ENCODE measurements around the gene TMPRSS2. TPM values are rescaled to one million over a fixed set of nuclear protein-coding genes. Genes with fewer than 3 reads are reported as not detected.
A peak's percentile ranks its signal among the peaks of the same experiment; 100 is the strongest.

TMPRSS2 gene
- total RNA-seq, 4 donors from 2014 or later = 5.9 to 36.7 (median 10.5) TPM

DNA sequence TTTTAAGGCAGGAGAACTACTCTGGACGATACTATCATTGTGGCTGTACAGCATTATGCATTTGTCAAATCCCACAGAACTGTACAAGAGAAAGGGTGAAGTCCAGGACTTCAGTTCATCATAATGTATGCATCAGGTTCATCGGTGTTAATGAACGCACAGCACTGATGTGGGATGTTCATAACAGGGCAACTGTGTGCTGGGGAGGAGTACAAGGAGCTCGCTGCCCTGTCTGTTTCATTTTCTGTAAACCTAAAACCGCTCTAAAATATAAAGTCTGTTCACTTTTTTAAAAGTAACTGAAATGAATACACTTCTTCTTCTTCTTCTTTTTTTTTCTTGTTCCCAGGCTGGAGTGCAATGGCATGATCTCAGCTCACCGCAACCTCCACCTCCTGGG is 25.0 kb downstream of the TMPRSS2 start:
- no peaks in the 10 kb centered on the region for H3K36me3 ChIP-seq
- 92% methylated on average over 6 of the region's 6 CpGs for WGBS

DNA sequence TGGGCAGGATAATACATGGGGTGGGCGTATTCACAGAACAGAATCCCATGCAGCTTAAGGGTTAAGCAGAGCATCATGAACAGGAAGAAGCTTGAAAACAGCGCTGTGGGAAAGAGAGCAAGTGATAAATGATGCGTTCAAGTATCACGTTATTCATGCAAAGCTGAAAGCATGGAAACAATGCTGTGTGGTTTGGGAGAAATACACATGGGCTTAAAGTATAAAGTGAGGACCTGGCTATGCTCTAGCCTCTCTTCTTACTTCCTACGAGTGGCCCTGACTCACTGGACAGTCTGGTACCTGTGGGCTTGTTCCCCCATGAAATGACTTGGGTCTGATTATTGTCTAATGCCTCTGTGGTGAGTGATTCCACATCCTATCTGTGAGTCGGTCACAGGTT is 25.7 kb downstream of the TMPRSS2 start:
- no peak overlapping the region for H3K4me3 ChIP-seq
- 32% methylated on average over 6 of the region's 6 CpGs for WGBS
- no peak overlapping the region for H3K27ac ChIP-seq
- TF ChIP-seq CTCF (IDR thresholded peaks at IDR 0.05) (no peak), EP300 (IDR thresholded peaks at IDR 0.05) (no peak), POLR2A (IDR thresholded peaks at IDR 0.05) (no peak), POLR2AphosphoS5 (IDR thresholded peaks at IDR 0.05) (no peak)
- peaks cover 14% of the 10 kb centered on the region for H3K27me3 ChIP-seq
- no peak for DNase-seq (ENCODE audit: low spot score in 2 of 2)
- no peaks in the 10 kb centered on the region for H3K9me3 ChIP-seq
- no peaks in the 10 kb centered on the region for H3K36me3 ChIP-seq
- peaks cover 4% of the 10 kb centered on the region for H3K4me1 ChIP-seq

More for the DNA sequence above, 25.0 kb downstream of the TMPRSS2 start:
- Histone ChIP-seq H3K4me1 (peaks cover 4% of the 10 kb centered on the region), H3K27me3 (peaks cover 13% of the 10 kb centered on the region), H3K27ac (no peak overlapping the region), H3K9me3 (no peaks in the 10 kb centered on the region), H3K4me3 (no peak overlapping the region)
- no peak for DNase-seq (ENCODE audit: low spot score in 2 of 2)
- TF ChIP-seq CTCF (IDR thresholded peaks at IDR 0.05) (no peak), POLR2AphosphoS5 (IDR thresholded peaks at IDR 0.05) (no peak), POLR2A (IDR thresholded peaks at IDR 0.05) (no peak), EP300 (IDR thresholded peaks at IDR 0.05) (no peak)

- no peaks in the 10 kb centered on the region for H3K36me3 ChIP-seq
- TF ChIP-seq EP300 (IDR thresholded peaks at IDR 0.05) (no peak), POLR2AphosphoS5 (IDR thresholded peaks at IDR 0.05) (no peak), POLR2A (IDR thresholded peaks at IDR 0.05) (no peak), CTCF (IDR thresholded peaks at IDR 0.05) (no peak)
- DNase-seq (ENCODE audit: low spot score in 2 of 2) = no peak
- no peak overlapping the region for H3K4me3 ChIP-seq
- H3K27ac ChIP-seq = no peak overlapping the region
- WGBS = 77% methylated on average over 8 of the region's 8 CpGs
- peaks cover 14% of the 10 kb centered on the region for H3K27me3 ChIP-seq
- H3K4me1 ChIP-seq = peaks cover 4% of the 10 kb centered on the region
- no peaks in the 10 kb centered on the region for H3K9me3 ChIP-seq
Observed at GRCh38 chr21:41481191-41481590, 26.8 kb downstream of the TMPRSS2 start.

DNA sequence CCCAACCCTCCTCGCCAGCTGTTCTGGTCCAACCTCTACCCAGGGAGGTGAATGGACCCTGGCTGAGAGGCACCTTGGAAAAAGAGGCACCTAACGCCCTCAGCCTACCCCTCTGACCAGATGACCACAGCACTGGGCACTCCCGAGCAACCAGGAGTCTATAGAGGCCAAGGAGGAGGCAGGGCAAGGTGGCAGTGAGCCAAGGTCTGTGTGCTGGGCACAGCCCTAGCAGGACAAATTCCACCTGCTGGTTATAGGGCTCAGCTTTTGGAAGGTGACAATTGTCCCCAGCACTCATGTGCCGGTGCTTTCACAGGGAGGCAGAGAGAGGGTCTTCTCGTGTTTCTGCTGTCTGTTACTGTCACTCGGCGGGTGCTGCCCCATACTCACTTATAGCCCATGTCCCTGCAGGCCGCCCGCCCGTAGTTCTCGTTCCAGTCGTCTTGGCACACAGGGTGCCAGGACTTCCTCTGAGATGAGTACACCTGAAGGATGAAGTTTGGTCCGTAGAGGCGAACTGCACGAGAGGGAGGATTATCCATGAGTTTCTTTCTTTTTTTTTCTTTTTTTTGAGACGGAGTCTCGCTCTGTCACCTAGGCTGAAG is 27.8 kb downstream of the TMPRSS2 start:
- TF ChIP-seq CTCF (IDR thresholded peaks at IDR 0.05) (no peak), POLR2AphosphoS5 (IDR thresholded peaks at IDR 0.05) (no peak), EP300 (IDR thresholded peaks at IDR 0.05) (no peak), POLR2A (IDR thresholded peaks at IDR 0.05) (no peak)
- Histone ChIP-seq H3K9me3 (no peaks in the 10 kb centered on the region), H3K4me1 (peaks cover 4% of the 10 kb centered on the region), H3K36me3 (no peaks in the 10 kb centered on the region), H3K4me3 (no peak overlapping the region), H3K27me3 (peaks cover 14% of the 10 kb centered on the region), H3K27ac (peak overlapping the region; percentile 28)
- 84% methylated on average over 14 of the region's 17 CpGs for WGBS
- no peak for DNase-seq (ENCODE audit: low spot score in 2 of 2)

DNA sequence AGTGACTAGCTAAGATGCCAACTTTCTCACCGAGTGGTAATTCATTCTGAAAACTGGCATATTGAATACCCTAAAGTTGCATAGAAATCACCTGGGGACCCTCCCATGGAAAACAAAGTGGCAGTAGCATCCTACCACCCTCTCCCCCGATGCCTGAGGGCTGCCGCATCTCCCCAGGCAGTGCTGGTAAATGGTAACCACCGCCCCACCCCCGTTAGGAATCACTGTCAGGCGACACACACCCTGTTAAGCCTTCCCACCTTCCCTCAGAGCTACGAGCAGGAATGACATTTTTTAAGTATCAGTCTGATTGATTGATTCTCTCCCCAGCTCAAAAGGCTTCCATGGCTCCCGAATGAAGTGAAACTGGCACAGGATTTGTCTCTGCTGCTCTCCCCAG is 28.3 kb downstream of the TMPRSS2 start:
- no peak for TF ChIP-seq EP300 (IDR thresholded peaks at IDR 0.05)
- TF ChIP-seq POLR2A (IDR thresholded peaks at IDR 0.05) = no peak
- TF ChIP-seq POLR2AphosphoS5 (IDR thresholded peaks at IDR 0.05) = no peak
- TF ChIP-seq CTCF (IDR thresholded peaks at IDR 0.05) = no peak
- Histone ChIP-seq H3K36me3 (no peaks in the 10 kb centered on the region), H3K4me3 (no peak overlapping the region), H3K9me3 (no peaks in the 10 kb centered on the region), H3K4me1 (peaks cover 4% of the 10 kb centered on the region), H3K27ac (peak overlapping the region; percentile 28), H3K27me3 (peaks cover 14% of the 10 kb centered on the region)
- no peak for DNase-seq (ENCODE audit: low spot score in 2 of 2)
- 30% methylated on average over 8 of the region's 8 CpGs for WGBS
